NCI-H748 (cell line): Measurements from ENCODE around the gene TPCN1.

Source experiments
- DNase-seq: peaks from one replicate; lab custom pipeline; 2025; ENCODE audit not compliant: unreplicated experiment; lab: John Stamatoyannopoulos, UW

TPCN1 gene

DNA sequence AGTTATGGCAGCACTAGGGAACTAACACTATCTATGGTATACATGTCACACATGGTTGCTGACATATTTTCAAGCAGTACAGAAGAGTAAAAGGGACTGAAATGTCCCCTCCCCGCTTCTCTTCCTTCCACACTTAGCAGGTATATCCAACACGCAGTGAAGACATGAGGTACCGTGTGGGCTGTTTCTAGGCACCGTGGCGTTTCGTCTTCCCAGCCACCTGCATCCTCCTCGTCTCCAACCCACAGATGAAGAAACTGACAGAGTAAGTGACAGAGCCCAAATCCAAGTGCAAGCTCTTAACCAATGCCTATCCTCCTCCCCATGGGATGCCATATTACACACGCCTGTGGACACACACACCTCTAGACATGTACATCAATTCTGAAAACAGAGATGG lies 81.2 kb downstream of the TPCN1 start:
- DNase-seq, result no peak

DNA sequence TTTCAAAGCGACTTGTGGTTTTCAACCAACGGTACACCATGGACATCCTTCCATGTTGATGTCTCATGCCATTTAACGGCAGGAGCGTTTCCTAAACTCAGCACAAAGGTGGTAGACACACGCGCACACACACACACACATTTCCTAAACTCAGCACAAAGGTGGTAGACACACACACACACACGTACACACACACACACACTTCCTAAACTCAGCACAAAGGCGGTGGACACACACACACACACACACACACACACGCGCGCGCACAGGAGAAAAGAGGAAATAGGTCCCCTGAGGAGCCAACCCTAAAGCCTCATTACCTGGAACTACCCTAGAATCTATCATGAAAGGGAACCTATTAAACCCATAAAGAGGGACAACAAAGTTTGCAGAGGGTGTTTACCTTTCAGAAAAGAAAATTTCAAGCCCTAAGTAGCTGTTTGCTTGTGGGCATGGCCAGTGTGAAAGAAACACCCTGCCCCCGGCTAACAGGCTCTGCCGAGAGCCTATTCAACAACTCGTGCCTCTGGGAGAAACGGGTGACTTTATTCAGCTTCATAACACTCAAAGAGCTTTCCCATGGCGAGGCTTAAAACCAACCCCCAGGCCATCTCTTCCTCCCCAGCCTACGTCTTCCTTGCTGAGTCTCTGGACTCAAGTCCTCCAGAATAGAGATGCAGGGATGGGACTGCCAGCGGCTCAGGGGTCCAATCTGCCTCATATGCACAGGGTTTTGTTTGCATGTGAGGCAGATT lies 81.8 kb downstream of the TPCN1 start:
- DNase-seq, result peak; percentile 66

DNA sequence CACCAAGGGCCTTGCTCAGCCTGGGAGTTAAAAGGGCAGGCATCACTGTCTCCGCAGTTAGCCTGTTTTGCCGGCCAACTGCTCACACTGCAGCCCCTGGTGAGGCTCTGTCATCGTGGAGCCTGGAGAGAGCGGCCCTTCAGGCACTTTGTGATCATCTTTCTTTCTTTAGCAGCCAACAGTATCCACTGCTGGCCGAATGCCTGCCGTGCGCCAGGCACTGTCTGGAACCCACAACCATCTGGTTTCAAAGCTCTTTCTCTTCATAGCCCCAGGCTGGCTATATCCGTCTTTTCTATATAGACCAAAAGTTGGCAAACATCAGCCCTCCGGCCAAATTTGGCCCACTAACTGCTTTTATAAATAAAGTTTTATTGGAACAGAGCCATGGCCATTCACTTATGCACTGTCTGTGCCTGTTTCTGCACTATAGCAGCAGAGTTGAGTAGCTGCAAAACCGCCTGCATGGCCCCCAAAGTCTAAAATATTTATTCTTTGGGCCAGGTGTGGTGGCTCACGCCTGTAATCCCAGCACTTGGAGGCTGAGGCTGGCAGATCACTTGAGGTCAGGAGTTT lies 84.1 kb downstream of the TPCN1 start:
- DNase-seq, result no peak

DNA sequence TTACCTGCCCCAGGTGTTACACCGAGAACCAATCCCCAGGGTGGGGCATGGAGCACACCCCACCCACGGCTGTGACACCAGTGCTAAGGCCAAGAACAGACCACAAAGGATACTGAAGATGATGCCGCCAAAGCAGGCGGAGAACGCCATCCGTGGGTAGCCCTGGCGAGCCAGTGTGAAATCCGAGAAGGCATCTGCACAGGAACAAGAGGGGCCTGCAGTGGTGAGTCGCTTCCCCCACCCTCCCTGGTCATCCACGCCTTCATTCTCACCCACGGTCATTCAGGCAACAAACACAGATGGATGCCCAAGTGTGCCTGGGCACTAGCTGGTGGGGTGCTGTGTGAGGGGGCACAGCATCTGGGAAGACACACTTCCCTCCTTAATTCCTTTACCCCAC lies 85.1 kb downstream of the TPCN1 start:
- peak; percentile 46 for DNase-seq

DNA sequence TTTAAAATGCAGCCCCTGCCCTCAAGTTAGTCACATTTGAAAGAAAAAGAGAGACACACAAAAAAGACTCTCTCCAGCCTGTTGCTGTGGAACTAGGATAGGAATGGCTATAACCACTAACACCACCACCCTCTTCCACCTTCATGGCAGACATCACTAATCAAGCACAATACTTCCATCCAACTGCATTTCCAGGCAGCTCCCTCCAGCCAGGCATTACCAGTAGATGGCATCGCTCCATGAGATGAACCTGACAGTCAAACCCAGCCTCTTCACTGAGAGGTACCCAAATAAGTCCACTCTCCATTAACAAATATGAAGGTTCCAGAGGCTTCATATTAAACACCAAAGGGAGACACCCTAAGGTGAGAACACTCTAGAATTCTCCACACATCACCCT lies 89.2 kb downstream of the TPCN1 start:
- DNase-seq, result peak; percentile 31

DNA sequence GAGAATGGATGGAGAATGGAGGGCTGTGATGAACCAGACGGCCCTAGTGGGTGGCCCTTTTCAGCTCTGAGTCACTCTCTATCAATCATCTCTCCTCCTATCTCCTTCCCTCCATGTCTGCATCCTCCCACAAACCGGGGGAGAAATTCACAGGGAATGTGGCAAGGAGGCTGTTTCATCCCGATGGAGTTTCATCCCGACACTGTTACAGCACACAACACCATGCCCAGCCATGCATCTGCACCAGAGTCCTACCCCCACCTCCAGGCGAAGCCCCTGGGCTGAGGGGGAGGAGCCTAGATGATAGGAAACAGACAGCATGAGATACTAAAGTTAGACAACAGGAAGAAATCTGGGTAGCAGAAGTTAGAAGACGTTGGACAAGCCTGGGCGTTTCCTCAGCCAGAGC lies 92.9 kb downstream of the TPCN1 start:
- no peak for DNase-seq

DNA sequence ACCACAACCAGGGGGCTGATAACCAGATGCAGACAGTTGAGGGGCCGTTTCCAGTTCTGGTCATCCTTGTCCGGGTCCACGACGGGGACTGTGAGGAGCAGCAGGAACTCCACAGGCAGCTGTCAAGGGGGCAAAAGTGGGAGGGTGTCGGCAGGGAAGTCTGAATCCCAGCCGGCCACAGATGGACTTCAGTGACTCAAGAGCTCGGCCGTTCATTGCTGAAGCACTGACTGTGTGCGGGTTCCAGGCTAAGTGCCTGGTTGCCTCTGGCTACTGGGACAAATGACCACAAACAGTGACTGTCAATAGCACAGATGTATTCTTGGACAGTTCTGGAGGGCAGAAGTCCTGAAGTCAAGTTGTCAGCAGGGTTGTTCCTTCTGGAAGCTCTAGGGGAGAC lies 94.1 kb downstream of the TPCN1 start:
- DNase-seq, result no peak

DNA sequence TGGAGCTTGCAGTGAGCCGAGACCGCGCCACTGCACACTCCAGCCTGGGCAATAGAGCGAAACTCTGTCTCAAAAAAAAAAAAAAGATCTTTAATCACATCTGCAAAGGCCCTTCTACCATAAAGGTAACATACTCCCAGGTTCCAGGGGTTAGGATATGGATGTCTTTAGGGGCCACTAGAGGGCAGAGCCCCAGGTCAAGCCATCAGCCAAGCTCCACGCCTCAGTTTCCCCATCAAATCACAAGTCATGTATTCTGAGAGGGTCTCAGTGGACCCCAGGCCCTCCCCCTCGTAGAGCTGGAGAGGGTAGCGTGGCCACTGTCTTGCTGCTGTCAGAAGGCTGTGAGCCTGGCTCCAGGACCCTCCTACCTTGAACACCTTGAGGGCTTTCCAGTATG lies 94.9 kb downstream of the TPCN1 start:
- no peak for DNase-seq

GRCh38 chr12:113317122-113317521 lies 95.9 kb downstream of the TPCN1 start:
- no peak for DNase-seq

DNA sequence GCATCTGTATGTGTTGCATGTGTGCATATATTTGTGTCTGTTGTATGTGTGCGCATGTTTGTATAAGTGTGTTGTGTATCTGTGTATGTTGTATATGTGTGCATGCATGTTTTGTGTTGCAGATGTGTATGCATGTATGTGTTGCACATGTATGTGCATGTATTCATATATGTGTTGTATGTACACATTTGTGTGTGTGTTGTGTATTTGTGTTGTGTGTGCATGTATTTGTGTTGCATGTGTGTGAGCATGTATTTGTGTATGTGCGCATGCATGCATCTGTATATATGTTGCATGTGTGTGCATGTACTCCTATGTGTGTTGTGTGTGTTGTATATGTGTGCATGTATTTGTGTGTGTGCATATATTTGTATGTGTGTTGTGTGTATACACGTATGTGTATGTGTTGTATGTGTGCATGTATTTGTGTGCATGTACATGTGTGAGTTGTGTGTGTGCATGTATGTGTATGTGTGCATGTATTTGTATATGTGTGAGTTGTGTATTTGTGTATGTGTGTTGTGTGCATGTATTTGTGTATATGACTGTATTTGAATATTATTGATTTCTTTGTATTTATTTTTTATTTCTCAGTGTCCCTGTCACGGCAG lies 96.9 kb downstream of the TPCN1 start:
- DNase-seq, result no peak

DNA sequence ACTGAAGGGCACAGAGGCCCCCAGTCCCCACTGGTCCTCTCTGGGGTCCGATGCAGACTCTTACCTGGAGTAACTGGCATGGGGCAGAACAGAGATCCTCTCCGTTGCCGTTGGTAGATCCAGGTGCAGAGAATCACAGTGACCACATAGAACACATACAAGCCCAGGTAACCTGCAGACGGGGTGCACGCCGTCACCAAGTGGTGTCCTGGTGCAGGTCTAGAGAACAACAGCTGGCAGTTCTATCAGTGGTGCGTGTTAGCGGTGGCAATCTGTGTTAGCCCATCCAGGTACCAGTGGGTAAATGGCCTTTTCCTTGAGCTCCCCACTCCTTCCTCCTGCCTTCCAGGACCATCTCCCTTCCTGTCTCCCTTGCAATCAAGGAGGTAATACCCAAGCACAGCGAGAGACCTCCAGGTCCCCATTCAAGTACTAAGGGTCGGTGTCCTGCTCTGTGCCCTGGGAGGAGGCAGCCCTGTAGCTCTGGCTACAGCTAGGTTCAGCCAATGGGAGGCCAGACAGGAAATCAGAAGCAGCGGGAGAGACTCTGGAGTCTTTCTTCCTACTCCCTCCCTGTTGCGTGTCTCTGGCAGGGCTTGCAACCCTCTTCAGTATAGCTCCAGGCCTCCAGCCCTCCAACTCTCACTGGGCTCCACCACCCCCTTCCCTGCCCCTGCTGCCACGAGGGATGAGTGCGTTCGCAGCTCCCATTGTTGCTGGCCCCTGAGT lies 97.8 kb downstream of the TPCN1 start:
- no peak for DNase-seq

DNA sequence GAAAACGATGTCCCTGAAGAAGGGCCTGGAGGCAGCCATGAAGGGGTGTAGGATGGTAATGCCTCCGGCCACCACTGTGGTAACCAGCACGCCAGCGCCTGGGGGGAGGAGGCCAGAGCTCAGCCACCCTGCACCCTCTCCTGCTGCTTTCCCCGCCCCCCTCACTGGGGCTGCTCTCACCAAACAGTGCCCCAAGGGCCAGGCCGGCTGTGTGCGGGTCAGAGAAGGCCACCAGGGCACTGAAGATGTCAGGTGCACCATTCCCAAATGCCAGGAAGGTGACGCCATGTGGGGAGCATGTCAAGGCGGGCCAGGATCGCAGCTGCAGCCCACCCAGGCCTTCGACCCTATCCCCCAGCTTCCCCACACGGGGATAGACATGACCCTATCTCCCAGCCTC lies 99.1 kb downstream of the TPCN1 start:
- no peak for DNase-seq

DNA sequence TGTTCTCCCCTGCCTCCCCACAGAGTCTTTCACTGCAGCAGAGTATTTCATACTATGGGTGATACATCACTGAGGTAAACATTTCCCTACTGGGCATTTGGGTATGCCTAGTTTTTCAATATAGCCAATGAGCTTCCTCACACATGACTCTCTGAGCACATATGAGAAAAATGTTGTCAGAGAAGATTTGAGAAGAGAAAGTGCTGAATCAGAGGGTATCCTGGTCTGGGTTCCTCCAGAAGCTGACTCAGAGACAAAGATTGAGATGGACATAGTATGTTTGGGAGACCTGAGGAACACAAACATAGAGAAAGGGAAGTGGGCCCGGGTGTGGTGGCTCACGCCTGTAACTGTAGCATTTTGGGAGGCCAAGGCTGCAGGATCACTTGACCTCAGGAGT lies 101.1 kb downstream of the TPCN1 start:
- no peak for DNase-seq

GRCh38 chr12:113325916-113326315 lies 104.7 kb downstream of the TPCN1 start:
- DNase-seq, result no peak

- no peak for DNase-seq
These were observed 105.6 kb downstream of the TPCN1 start for GRCh38 chr12:113326775-113327395.

DNA sequence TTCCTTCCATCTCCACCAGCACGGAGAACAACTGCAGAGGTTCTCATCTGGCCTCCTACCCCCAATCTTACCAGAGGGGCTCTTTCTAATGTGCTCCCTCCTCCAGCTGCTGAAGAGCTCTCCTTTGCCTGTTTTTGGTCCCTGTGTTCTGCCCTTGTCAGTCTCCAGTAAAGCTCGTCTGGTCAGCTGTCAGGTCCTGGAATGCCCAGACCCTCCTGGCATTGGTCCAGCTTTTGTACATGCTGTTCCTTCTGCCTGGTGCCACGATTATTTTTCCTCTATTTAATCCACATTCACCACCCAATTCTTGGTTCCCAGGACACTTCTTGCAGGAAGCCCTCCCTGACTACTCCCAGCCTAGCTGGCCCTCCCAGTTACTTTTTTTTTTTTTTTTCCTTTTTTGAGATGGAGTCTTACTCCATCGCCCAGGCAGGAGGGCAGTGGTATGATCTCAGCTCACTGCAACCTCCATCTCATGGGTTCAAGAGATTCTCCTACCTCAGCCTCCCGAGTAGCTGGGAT lies 107.2 kb downstream of the TPCN1 start:
- no peak for DNase-seq

DNA sequence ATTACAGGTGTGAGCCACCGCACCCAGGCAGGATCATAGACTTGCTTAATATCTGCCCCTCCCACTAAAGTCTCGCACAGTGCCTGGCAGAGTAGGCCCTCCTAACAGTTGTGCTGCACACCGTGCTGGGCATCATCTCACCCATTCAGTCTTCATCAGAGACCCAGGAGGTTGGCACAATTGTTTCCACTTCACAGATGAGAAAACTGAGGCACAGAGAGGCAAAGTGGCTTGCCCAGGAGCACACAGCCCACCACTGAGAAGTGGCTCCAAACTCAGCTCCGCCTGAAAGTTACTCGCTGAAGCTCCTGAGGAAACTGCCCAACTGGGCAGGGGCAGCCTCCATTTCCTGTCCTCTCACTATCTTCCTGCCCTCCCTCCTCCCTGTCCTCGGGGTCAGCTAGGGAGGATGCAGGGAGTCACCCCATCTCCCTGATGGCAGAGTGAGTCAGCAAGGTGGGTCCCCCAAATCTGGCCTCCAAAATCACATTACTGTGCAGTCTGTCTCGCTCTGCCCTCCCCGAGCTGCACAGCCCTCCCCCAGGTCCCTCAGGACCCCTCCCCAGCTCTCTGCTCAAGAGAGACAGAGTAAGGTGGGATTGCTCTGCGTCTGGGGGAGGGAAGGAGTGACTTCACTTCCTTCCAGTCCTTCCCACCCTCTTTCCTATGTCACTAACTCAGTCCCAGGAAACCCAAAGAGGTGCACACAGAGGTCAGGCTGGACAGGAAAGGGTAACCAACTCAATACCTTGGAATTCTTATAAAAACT lies 107.9 kb downstream of the TPCN1 start:
- no peak for DNase-seq

GRCh38 chr12:113329791-113330417 lies 108.6 kb downstream of the TPCN1 start:
- DNase-seq, result no peak

DNA sequence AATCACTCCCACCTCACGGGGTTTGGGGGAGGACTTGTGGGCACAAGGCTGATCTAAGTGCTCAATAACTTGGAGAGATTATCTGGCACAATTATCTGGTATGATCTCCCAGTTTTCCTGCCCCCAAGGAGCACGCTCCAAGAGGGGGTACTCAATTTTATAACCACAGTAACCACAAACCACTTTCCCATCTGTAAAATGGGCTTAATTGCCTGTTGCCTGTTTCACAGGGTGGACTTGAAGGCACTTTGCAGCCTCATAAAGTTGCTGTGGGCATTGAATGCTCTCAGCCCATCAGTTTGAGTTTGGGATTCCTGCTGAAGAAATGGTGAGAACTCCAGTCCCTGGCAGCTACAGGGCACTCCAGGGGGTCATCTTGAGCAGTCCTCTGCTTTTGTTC lies 109.2 kb downstream of the TPCN1 start:
- DNase-seq, result no peak
